Breast epithelium (tissue), 3 donors: ENCODE measurements around the gene NME7.

ENCODE experiments used
- POLR2A ChIP-seq: fragments of 450-650 bp; IDR thresholded peaks from one replicate; pipeline ENCODE4 v1.6.1; 2016; ENCODE audit warnings: antibody characterized with exemption, mild to moderate bottlenecking, moderate library complexity
- POLR2AphosphoS5 ChIP-seq, 3 donors: sonication (generic); formaldehyde crosslinking; IDR thresholded peaks; one replicate each; pipeline ENCODE4 v1.6.1; 2017; ENCODE audit warnings: antibody characterized with exemption in 3 of 3
- TF ChIP-seq, protein P1 (sequence below), 3 donors: fragments of 450-650 bp; IDR thresholded peaks; one replicate each; pipeline ENCODE4 v1.5.1; 2016 to 2017; ENCODE audit warnings: antibody characterized with exemption in 3 of 3, mild to moderate bottlenecking in 3 of 3, moderate library complexity in 3 of 3

GRCh38 chr1:169345511-169345910 lies 22.1 kb downstream of the NME7 start:
- TF ChIP-seq, protein P1, sequence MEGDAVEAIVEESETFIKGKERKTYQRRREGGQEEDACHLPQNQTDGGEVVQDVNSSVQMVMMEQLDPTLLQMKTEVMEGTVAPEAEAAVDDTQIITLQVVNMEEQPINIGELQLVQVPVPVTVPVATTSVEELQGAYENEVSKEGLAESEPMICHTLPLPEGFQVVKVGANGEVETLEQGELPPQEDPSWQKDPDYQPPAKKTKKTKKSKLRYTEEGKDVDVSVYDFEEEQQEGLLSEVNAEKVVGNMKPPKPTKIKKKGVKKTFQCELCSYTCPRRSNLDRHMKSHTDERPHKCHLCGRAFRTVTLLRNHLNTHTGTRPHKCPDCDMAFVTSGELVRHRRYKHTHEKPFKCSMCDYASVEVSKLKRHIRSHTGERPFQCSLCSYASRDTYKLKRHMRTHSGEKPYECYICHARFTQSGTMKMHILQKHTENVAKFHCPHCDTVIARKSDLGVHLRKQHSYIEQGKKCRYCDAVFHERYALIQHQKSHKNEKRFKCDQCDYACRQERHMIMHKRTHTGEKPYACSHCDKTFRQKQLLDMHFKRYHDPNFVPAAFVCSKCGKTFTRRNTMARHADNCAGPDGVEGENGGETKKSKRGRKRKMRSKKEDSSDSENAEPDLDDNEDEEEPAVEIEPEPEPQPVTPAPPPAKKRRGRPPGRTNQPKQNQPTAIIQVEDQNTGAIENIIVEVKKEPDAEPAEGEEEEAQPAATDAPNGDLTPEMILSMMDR (IDR thresholded peaks at IDR 0.05), result no peak
- TF ChIP-seq POLR2A, result no peak
- no peak for TF ChIP-seq POLR2AphosphoS5 (IDR thresholded peaks at IDR 0.05)
